Epithelial cell of esophagus (primary cell): ENCODE data around the gene IFNLR1.

Experiments
- DNase-seq: peaks from one replicate; pipeline ENCODE4 v3.0.0; 2010; ENCODE audit warnings: low read depth
- H3K4me3 ChIP-seq: 2 replicates; pipeline ENCODE4 v1.5.1; 2011; ENCODE audit warnings: mild to moderate bottlenecking, low read length, control low read depth
- TF ChIP-seq, protein P1 (sequence below): IDR thresholded peaks from 2 replicates; pipeline ENCODE4 v1.5.1; 2011; ENCODE audit warnings: low read depth, mild to moderate bottlenecking, low read length, control low read depth, inconsistent platforms; ENCODE audit not compliant: insufficient read depth; ENCODE audit errors: missing control alignments

The IFNLR1 gene

GRCh38 chr1:24179251-24179840 is 7.7 kb downstream of the IFNLR1 start:
- H3K4me3 ChIP-seq: no peak overlapping the region
- TF ChIP-seq, protein P1, sequence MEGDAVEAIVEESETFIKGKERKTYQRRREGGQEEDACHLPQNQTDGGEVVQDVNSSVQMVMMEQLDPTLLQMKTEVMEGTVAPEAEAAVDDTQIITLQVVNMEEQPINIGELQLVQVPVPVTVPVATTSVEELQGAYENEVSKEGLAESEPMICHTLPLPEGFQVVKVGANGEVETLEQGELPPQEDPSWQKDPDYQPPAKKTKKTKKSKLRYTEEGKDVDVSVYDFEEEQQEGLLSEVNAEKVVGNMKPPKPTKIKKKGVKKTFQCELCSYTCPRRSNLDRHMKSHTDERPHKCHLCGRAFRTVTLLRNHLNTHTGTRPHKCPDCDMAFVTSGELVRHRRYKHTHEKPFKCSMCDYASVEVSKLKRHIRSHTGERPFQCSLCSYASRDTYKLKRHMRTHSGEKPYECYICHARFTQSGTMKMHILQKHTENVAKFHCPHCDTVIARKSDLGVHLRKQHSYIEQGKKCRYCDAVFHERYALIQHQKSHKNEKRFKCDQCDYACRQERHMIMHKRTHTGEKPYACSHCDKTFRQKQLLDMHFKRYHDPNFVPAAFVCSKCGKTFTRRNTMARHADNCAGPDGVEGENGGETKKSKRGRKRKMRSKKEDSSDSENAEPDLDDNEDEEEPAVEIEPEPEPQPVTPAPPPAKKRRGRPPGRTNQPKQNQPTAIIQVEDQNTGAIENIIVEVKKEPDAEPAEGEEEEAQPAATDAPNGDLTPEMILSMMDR: no peak
- no peak for DNase-seq

GRCh38 chr1:24178407-24178806 is 8.7 kb downstream of the IFNLR1 start:
- DNase-seq: no peak
- H3K4me3 ChIP-seq: no peak overlapping the region
- TF ChIP-seq, protein P1: no peak

DNA sequence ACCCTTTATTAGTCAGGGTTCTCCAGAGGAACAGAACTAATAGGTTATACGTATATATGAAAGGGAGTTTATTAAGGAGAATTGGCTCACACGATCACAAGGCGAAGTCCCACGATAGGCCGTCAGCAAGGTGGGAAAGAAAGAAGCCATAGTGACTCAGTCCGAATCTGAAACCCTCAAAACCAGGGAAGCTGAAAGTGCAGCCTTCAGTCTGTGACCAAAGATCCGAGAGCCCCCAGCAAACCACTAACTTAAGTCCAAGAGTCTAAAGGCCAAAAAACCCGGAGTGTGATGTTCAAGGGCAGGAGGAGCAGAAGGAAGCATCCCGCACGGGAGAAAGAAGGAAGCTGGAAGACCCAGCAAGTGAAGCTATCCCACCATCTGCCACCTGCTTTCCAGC is 9.9 kb downstream of the IFNLR1 start:
- TF ChIP-seq, protein P1: no peak
- no peak overlapping the region for H3K4me3 ChIP-seq
- DNase-seq: no peak

GRCh38 chr1:24175033-24175755 is 11.9 kb downstream of the IFNLR1 start:
- TF ChIP-seq, protein P1: no peak
- DNase-seq: peak; percentile 83
- no peak overlapping the region for H3K4me3 ChIP-seq

GRCh38 chr1:24173638-24174575 is 13.2 kb downstream of the IFNLR1 start:
- no peak for DNase-seq
- H3K4me3 ChIP-seq: no peak overlapping the region
- TF ChIP-seq, protein P1: no peak

DNA sequence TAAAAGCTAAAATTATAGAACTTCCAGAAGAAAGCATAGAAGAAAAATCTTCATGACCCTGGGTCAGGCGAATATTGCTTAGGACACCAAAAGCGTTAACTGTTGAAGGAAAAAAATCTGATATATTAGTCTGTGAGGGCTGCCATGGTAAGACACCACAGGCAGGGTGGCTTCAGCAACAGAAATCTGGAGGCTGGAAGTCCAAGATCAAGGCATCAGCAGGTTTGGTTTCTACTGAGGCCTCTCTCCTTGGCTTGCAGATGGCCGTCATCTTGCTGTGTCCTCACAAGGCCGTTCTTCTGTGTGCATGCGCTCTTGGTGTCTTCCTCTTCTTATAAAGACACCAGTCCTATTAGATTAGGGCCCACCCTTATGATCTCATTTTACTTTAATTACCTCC is 14.5 kb downstream of the IFNLR1 start:
- no peak for DNase-seq
- H3K4me3 ChIP-seq: no peak overlapping the region
- TF ChIP-seq, protein P1: no peak
